Endodermal cell (in vitro differentiated cells): Measurements from ENCODE around the gene ZNF544. TPM values are rescaled to one million over a fixed set of nuclear protein-coding genes. Genes with fewer than 3 reads are reported as not detected.
A peak's percentile ranks its signal among the peaks of the same experiment; 100 is the strongest.

ENCODE experiments used
- DNase-seq: peaks from one replicate; pipeline ENCODE4 v3.0.0-alpha.2; 2017
- H3K27ac ChIP-seq: 2 replicates; pipeline ENCODE4 v1.5.1; 2013; ENCODE audit warnings: mild to moderate bottlenecking, low read depth, low read length, moderate library complexity
- H3K27me3 ChIP-seq: 2 replicates; pipeline ENCODE4 v1.6.1; 2013; ENCODE audit warnings: mild to moderate bottlenecking, low read length, moderate library complexity; ENCODE audit not compliant: insufficient read depth, control insufficient read depth, poor library complexity, severe bottlenecking
- H3K36me3 ChIP-seq: 2 replicates; pipeline ENCODE4 v1.7.0; 2013; ENCODE audit warnings: mild to moderate bottlenecking, low read length, moderate library complexity; ENCODE audit not compliant: control insufficient read depth, insufficient read depth
- H3K4me1 ChIP-seq: one replicate; pipeline ENCODE4 v1.7.0; 2013; ENCODE audit warnings: low read length; ENCODE audit not compliant: control insufficient read depth, insufficient read depth
- H3K4me3 ChIP-seq: 2 replicates; pipeline ENCODE4 v1.5.1; 2013; ENCODE audit warnings: mild to moderate bottlenecking, low read length, moderate library complexity
- H3K9ac ChIP-seq: 2 replicates; pipeline ENCODE4 v1.6.1; 2013; ENCODE audit warnings: mild to moderate bottlenecking, low read length, moderate library complexity; ENCODE audit not compliant: poor library complexity, severe bottlenecking; ENCODE audit errors: extremely low read depth
- H3K9me3 ChIP-seq: 2 replicates; pipeline ENCODE4 v1.6.1; 2013; ENCODE audit warnings: mild to moderate bottlenecking, low read length, moderate library complexity; ENCODE audit not compliant: control insufficient read depth
- H3K27ac Mint-ChIP-seq: 2 replicates; pipeline ENCODE4 v1.8.0; 2020; ENCODE audit warnings: mixed read lengths
- H3K27me3 Mint-ChIP-seq: 2 replicates; pipeline ENCODE4 v1.8.0; 2021; ENCODE audit warnings: mild to moderate bottlenecking, mixed read lengths; ENCODE audit not compliant: insufficient read depth
- H3K36me3 Mint-ChIP-seq: 2 replicates; pipeline ENCODE4 v1.8.0; 2020; ENCODE audit warnings: low read depth, mixed read lengths
- H3K4me1 Mint-ChIP-seq: 2 replicates; pipeline ENCODE4 v1.8.0; 2020; ENCODE audit warnings: mixed read lengths
- H3K4me3 Mint-ChIP-seq: 2 replicates; pipeline ENCODE4 v1.8.0; 2020; ENCODE audit warnings: mild to moderate bottlenecking, moderate library complexity, mixed read lengths
- H3K9me3 Mint-ChIP-seq: 2 replicates; pipeline ENCODE4 v1.8.0; 2020; ENCODE audit warnings: mild to moderate bottlenecking, mixed read lengths
- WGBS, 2 experiments: methylation state at CpG; one replicate each; pipeline versions ENCODE4 v1.1.5 to v1.1.7; 2013; ENCODE audit warnings: missing lambda C conversion rate in 2 of 2, mixed read lengths in 1 of 2; ENCODE audit not compliant: insufficient coverage in 1 of 2, insufficient read length in 1 of 2; 5-methylcytosine and 5-hydroxymethylcytosine counted together
- total RNA-seq, 2 donors: library from RNA; stranded (reverse); fragmentation: NEBNext Ultra II Directional in 1 of 2; extraction: Animal tissue kit (Norgen Biotek cat#: 25700) in 1 of 2; gene quantifications; 2 replicates in 1 of 2; 3 replicates in 1 of 2; pipeline ENCODE4 v1.2.1, GENCODE V29; 2021
- TF ChIP-seq, protein P1 (sequence below): fragments of 200-600 bp; sonication (generic); conservative IDR thresholded peaks from 2 replicates; pipeline ENCODE4 v1.5.0; 2021; ENCODE audit warnings: antibody characterized with exemption, mild to moderate bottlenecking

Gene ZNF544
- total RNA-seq, 2 donors from 2014 or later: 65.7 to 80.2 TPM

DNA sequence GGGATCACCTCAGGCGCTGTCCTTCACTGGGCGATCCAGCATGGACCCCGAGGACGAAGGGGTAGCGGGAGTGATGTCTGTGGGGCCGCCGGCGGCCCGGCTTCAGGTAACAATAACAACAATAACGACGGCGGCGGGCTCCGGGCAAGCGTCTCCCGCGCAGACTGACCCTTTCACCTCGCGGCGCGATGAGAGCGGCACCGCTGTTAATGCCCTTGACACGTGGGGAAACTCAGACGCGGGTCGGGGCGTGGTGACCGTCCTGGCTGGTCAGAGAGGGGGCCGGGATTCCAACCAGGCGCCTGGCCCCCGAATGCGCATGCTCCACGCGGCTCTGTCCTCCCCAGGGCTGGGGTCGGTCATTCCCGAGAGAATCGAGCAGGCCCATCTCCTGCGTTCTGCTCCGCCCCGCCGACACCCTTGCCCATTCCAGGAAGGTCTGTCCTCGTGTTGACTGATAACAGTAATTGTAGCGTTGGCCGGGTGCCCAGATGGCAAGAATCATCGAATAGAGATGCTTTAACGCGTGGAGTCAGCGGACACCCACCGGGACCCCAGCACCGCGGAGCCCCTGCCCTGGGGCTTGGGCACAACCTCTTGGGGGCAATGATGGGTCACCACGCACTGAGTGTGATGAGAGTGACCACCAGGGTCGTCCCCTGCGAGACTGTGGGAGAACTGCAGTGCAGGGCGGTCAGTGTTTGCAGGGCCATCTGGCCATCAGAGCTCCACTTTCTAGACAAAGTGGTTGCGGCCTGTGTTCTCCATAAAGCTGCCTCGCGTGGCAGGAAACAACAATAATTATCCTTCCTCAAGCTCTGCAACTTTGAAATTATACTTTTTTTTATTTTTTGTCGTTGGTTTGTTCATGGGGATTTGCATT lies 50.6 kb downstream of the ZNF544 start:
- H3K36me3 ChIP-seq: peaks cover 33% of the 10 kb centered on the region
- WGBS, 2 experiments: 2 to 4% methylated on average over 17 to 60 of the region's 60 CpGs
- H3K27ac Mint-ChIP-seq: peak overlapping the region; percentile 97
- H3K4me3 Mint-ChIP-seq: peak overlapping the region; percentile 95
- peaks cover 6% of the 10 kb centered on the region for H3K9me3 ChIP-seq
- no peaks in the 10 kb centered on the region for H3K27me3 Mint-ChIP-seq
- peak overlapping the region; percentile 97 for H3K4me3 ChIP-seq
- H3K9ac ChIP-seq: peak overlapping the region; percentile 98
- H3K27ac ChIP-seq: peak overlapping the region; percentile 95
- TF ChIP-seq, protein P1, sequence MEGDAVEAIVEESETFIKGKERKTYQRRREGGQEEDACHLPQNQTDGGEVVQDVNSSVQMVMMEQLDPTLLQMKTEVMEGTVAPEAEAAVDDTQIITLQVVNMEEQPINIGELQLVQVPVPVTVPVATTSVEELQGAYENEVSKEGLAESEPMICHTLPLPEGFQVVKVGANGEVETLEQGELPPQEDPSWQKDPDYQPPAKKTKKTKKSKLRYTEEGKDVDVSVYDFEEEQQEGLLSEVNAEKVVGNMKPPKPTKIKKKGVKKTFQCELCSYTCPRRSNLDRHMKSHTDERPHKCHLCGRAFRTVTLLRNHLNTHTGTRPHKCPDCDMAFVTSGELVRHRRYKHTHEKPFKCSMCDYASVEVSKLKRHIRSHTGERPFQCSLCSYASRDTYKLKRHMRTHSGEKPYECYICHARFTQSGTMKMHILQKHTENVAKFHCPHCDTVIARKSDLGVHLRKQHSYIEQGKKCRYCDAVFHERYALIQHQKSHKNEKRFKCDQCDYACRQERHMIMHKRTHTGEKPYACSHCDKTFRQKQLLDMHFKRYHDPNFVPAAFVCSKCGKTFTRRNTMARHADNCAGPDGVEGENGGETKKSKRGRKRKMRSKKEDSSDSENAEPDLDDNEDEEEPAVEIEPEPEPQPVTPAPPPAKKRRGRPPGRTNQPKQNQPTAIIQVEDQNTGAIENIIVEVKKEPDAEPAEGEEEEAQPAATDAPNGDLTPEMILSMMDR: peak; percentile 22
- H3K27me3 ChIP-seq: no peaks in the 10 kb centered on the region
- no peaks in the 10 kb centered on the region for H3K9me3 Mint-ChIP-seq
- H3K4me1 ChIP-seq: no peaks in the 10 kb centered on the region
- DNase-seq: peak; percentile 89
- H3K4me1 Mint-ChIP-seq: peaks cover 14% of the 10 kb centered on the region
- peaks cover 50% of the 10 kb centered on the region for H3K36me3 Mint-ChIP-seq

DNA sequence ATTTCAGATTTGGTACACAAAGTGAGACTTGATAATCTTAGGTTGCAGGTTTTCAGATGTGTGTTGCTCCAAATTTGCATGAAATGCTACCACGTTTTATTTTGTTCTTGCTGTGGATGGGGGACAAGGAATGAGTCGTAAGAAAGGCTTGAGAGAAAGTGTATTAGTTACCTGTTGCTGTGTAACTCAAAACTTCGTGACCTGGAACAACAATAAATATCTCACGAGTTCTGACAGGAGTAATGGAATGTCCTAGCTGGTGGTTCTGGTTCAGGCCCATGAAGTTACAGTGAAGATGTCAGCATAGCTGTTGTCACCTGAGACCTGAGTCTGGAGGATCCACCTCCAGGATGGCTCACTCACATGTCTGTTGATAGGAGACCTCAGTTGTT lies 51.2 kb downstream of the ZNF544 start:
- 68 to 72% methylated on average over 4 of the region's 4 CpGs for WGBS, 2 experiments
- no peaks in the 10 kb centered on the region for H3K4me1 ChIP-seq
- Mint-ChIP-seq H3K4me1 (peaks cover 14% of the 10 kb centered on the region), H3K27ac (peak overlapping the region; percentile 97), H3K36me3 (peaks cover 44% of the 10 kb centered on the region), H3K4me3 (peak overlapping the region; percentile 95), H3K27me3 (no peaks in the 10 kb centered on the region), H3K9me3 (no peaks in the 10 kb centered on the region)
- peaks cover 30% of the 10 kb centered on the region for H3K36me3 ChIP-seq
- H3K9ac ChIP-seq: peak overlapping the region; percentile 98
- no peaks in the 10 kb centered on the region for H3K9me3 ChIP-seq
- TF ChIP-seq, protein P1: no peak
- H3K4me3 ChIP-seq: peak overlapping the region; percentile 97
- DNase-seq: no peak
- H3K27ac ChIP-seq: no peak overlapping the region
- H3K27me3 ChIP-seq: no peaks in the 10 kb centered on the region

DNA sequence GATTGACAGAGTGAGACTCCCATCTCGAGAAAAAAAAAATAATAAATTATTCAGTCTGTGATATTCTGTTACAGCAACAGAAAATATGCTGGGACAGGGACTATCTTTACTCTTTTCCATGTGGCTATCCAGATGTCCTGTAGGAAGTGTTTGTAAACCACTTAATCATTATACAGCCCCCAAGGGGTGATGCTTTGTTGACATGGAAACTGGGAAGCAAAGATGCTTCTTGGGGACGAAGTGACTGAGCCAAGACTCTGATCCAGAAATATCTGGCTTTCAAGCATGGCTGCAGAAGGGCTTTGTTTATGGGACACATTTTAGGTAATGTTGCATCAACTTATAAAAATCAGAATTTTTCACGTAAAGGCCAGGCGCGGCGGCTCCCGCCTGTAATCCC lies 55.5 kb downstream of the ZNF544 start:
- H3K9ac ChIP-seq: no peak overlapping the region
- H3K4me1 ChIP-seq: no peaks in the 10 kb centered on the region
- Mint-ChIP-seq H3K27ac (no peak overlapping the region), H3K4me1 (peaks cover 14% of the 10 kb centered on the region), H3K4me3 (no peak overlapping the region), H3K9me3 (no peaks in the 10 kb centered on the region), H3K27me3 (no peaks in the 10 kb centered on the region), H3K36me3 (peaks cover 65% of the 10 kb centered on the region)
- peaks cover 65% of the 10 kb centered on the region for H3K36me3 ChIP-seq
- TF ChIP-seq, protein P1: no peak
- no peak overlapping the region for H3K4me3 ChIP-seq
- H3K27ac ChIP-seq: no peak overlapping the region
- no peak for DNase-seq
- no peaks in the 10 kb centered on the region for H3K9me3 ChIP-seq
- H3K27me3 ChIP-seq: no peaks in the 10 kb centered on the region
- 92 to 100% methylated on average over 6 to 7 of the region's 7 CpGs for WGBS, 2 experiments
